HepG2 (cell line): ENCODE measurements around the gene KAT6B.

ENCODE experiments used
- HMG20B ChIP-seq: conservative IDR thresholded peaks from 2 replicates; pipeline ENCODE4 v1.6.1; 2016; ENCODE audit warnings: missing genetic modification reagents, missing compliant biosample characterization
- TBL1XR1 ChIP-seq: fragments of 150-350 bp; IDR thresholded peaks from 2 replicates; pipeline ENCODE4 v1.6.1; 2014; ENCODE audit warnings: borderline replicate concordance, low read length; ENCODE audit not compliant: partially characterized antibody
- TGIF2 ChIP-seq: IDR thresholded peaks from 2 replicates; pipeline ENCODE4 v1.6.1; 2016; ENCODE audit warnings: control low read depth, missing compliant biosample characterization
- TF ChIP-seq, protein P1 (sequence below): sonication (generic); formaldehyde crosslinking; conservative IDR thresholded peaks from 2 replicates; pipeline ENCODE4 v1.8.0; 2022; ENCODE audit warnings: low read depth, missing genetic modification reagents
- TF ChIP-seq, protein P2 (sequence below): sonication (generic); formaldehyde crosslinking; IDR thresholded peaks from 2 replicates; pipeline ENCODE4; 2020; ENCODE audit warnings: missing genetic modification reagents, mild to moderate bottlenecking, borderline replicate concordance
- TF ChIP-seq, protein P3 (sequence below): IDR thresholded peaks from 2 replicates; pipeline ENCODE4 v1.6.1; 2012; ENCODE audit warnings: low read length, improper control_type of control experiment
- TF ChIP-seq, protein P4 (sequence below): sonication (generic); formaldehyde crosslinking; IDR thresholded peaks from 2 replicates; pipeline ENCODE4 v1.5.0; 2020; ENCODE audit warnings: mild to moderate bottlenecking, missing genetic modification reagents, moderate library complexity

DNA sequence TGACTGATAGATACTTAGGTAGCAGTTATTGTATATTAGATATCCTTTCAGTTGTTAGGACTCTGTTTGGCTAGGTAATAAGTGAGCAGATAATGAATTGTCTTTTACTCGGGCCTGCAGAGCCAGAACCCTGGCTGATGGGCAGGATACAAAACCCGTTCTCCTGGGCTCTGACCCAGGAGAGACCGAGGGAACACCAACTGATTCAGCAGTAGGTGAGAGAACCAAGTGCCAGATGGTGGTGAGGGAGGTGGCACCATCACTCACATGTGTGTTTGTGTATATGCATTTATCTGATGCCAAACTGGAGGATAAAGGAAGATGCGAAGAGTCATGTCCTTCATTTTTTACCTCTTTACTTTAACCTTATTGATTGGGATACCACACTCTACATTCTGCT lies 169.4 kb downstream of the KAT6B start:
- no peak for TF ChIP-seq TBL1XR1
- no peak for TF ChIP-seq TGIF2 (CRISPR knock-in tag)
- TF ChIP-seq, protein P1, sequence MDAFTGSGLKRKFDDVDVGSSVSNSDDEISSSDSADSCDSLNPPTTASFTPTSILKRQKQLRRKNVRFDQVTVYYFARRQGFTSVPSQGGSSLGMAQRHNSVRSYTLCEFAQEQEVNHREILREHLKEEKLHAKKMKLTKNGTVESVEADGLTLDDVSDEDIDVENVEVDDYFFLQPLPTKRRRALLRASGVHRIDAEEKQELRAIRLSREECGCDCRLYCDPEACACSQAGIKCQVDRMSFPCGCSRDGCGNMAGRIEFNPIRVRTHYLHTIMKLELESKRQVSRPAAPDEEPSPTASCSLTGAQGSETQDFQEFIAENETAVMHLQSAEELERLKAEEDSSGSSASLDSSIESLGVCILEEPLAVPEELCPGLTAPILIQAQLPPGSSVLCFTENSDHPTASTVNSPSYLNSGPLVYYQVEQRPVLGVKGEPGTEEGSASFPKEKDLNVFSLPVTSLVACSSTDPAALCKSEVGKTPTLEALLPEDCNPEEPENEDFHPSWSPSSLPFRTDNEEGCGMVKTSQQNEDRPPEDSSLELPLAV (CRISPR knock-in tag) = no peak
- TF ChIP-seq, protein P2, sequence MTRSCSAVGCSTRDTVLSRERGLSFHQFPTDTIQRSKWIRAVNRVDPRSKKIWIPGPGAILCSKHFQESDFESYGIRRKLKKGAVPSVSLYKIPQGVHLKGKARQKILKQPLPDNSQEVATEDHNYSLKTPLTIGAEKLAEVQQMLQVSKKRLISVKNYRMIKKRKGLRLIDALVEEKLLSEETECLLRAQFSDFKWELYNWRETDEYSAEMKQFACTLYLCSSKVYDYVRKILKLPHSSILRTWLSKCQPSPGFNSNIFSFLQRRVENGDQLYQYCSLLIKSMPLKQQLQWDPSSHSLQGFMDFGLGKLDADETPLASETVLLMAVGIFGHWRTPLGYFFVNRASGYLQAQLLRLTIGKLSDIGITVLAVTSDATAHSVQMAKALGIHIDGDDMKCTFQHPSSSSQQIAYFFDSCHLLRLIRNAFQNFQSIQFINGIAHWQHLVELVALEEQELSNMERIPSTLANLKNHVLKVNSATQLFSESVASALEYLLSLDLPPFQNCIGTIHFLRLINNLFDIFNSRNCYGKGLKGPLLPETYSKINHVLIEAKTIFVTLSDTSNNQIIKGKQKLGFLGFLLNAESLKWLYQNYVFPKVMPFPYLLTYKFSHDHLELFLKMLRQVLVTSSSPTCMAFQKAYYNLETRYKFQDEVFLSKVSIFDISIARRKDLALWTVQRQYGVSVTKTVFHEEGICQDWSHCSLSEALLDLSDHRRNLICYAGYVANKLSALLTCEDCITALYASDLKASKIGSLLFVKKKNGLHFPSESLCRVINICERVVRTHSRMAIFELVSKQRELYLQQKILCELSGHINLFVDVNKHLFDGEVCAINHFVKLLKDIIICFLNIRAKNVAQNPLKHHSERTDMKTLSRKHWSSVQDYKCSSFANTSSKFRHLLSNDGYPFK (CRISPR knock-in tag) = no peak
- TF ChIP-seq, protein P3, sequence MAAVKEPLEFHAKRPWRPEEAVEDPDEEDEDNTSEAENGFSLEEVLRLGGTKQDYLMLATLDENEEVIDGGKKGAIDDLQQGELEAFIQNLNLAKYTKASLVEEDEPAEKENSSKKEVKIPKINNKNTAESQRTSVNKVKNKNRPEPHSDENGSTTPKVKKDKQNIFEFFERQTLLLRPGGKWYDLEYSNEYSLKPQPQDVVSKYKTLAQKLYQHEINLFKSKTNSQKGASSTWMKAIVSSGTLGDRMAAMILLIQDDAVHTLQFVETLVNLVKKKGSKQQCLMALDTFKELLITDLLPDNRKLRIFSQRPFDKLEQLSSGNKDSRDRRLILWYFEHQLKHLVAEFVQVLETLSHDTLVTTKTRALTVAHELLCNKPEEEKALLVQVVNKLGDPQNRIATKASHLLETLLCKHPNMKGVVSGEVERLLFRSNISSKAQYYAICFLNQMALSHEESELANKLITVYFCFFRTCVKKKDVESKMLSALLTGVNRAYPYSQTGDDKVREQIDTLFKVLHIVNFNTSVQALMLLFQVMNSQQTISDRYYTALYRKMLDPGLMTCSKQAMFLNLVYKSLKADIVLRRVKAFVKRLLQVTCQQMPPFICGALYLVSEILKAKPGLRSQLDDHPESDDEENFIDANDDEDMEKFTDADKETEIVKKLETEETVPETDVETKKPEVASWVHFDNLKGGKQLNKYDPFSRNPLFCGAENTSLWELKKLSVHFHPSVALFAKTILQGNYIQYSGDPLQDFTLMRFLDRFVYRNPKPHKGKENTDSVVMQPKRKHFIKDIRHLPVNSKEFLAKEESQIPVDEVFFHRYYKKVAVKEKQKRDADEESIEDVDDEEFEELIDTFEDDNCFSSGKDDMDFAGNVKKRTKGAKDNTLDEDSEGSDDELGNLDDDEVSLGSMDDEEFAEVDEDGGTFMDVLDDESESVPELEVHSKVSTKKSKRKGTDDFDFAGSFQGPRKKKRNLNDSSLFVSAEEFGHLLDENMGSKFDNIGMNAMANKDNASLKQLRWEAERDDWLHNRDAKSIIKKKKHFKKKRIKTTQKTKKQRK = no peak
- TF ChIP-seq HMG20B (CRISPR knock-in tag) = no peak
- TF ChIP-seq, protein P4, sequence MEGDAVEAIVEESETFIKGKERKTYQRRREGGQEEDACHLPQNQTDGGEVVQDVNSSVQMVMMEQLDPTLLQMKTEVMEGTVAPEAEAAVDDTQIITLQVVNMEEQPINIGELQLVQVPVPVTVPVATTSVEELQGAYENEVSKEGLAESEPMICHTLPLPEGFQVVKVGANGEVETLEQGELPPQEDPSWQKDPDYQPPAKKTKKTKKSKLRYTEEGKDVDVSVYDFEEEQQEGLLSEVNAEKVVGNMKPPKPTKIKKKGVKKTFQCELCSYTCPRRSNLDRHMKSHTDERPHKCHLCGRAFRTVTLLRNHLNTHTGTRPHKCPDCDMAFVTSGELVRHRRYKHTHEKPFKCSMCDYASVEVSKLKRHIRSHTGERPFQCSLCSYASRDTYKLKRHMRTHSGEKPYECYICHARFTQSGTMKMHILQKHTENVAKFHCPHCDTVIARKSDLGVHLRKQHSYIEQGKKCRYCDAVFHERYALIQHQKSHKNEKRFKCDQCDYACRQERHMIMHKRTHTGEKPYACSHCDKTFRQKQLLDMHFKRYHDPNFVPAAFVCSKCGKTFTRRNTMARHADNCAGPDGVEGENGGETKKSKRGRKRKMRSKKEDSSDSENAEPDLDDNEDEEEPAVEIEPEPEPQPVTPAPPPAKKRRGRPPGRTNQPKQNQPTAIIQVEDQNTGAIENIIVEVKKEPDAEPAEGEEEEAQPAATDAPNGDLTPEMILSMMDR = no peak
